Effector CD4-positive, alpha-beta T cell (primary cell): ENCODE data around the gene SLC9C2.
"Not testable (repeated sequence)": the region's sequence is repeated elsewhere in the genome, so short reads cannot be mapped to it uniquely, and the experiment has no call there.

Experiments
- DNase-seq: peaks from one replicate; pipeline ENCODE4 v3.0.0-alpha.2; 2020

The SLC9C2 gene

DNA sequence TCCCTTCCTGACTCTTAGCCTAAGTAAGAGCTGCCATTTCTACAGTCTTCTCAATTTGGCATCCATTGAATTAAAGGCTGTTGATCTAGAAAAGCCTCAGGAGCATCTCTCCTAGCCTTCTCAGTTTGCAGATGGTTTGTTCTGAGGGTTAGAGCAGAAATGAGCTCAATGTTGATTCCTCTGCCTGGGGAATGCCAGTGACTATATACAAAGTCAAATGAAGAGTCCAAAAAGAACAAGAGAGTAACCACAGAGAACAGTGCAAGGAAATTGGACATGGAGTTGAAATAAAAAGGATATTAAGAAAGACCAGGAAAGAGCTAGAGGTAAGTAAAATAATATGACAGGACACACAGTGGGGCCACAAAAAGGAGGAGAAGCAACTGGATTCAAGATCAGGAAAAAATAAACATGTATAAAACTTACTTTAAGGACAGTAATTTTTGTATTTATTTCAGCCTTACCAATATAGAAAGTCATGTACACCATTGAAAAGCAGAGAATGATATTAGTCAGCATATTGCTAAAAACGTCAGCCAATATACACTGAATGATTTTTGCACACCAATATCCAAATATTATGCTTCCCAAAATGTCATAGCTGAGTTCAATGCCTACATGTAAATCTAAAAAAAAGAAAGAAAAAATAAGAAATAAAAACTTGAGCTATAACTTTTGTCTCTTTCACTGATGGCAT is 21.3 kb downstream of the SLC9C2 start:
- DNase-seq, result no peak

DNA sequence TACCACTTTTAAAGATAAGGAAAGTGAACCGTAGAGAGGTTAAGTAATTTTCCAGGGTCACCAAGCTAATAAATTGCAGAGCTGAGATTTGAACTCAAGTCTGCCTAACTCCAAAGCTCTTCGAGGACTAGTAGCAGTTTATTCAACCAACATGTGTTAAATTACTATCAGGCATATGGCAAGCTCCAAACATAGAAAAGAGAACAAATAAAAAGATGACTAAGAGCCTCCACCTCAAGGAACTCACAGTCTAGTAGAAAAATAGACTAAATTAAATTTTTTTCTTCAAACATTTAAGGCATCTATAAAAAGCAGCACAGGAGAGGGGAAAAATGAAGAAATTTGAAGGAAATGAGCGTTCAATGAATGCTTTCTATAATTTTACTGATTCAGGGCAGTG is 22.2 kb downstream of the SLC9C2 start:
- DNase-seq, result no peak

DNA sequence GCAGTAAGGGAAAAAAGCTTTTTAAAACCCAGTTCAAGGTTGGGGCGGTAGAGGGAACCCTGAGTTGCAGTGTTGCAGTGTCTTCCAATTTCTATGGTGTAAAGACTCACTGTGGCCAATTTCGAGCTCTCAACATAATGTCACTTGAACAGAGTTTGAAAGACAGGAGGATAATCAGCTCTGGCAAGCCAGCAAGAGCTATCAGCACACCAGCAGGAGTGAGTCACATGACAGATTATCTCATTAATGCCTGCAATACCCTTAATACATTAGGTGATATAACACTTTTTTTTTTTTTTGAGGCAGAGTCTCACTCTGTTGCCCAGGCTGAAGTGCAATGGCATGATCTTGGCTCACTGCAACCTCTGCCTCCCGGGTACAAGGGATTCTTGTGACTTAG is 22.8 kb downstream of the SLC9C2 start:
- no peak for DNase-seq

DNA sequence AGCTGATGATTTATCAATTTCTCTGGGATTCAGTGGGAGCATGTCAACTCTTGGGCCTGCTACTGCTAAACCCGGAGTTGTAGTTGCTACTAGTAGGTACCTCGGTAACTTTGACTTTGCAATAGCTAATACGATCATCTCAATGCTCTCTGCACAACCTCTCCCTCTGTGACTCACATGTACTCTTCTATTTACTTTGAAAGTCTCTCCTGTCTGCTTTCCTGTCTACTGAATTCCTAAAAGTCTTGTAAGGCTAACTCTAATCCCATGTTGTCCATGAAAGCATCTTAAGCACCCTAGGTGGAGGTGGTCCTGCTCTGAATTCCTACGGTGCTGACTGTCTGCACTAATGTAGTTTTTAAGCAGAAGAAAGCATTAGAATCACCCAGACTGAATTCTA is 29.3 kb downstream of the SLC9C2 start:
- DNase-seq, result no peak

DNA sequence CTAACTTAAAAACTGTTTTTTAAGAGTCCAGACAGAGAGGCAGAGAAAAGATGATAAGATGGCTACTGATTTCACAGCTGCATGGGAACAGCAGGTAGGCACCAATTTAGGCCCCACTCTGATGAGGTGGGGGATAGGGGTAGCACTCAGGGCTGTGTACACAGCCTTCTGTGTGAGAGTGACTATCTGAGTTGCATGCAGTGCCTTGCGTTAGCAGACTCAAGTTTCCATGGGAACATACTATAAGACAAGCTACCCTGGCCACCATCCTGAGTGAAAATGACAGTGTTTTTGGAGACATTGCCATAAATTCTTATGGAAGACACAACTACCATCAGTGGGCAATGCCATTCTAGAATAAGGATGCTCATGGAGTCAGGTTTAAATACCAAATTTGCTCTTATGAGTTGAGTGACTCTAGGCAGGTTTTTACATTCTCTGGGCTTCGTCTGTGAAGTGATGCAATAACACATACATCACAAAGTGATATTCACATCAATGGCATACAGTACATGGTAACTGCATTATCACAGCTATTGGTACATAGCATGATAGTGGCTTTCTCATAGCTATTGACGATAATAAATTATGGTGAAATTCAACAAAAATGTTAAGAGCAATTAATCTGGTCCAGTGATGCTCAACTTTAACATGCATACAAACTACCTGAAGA is 30.5 kb downstream of the SLC9C2 start:
- no peak for DNase-seq

DNA sequence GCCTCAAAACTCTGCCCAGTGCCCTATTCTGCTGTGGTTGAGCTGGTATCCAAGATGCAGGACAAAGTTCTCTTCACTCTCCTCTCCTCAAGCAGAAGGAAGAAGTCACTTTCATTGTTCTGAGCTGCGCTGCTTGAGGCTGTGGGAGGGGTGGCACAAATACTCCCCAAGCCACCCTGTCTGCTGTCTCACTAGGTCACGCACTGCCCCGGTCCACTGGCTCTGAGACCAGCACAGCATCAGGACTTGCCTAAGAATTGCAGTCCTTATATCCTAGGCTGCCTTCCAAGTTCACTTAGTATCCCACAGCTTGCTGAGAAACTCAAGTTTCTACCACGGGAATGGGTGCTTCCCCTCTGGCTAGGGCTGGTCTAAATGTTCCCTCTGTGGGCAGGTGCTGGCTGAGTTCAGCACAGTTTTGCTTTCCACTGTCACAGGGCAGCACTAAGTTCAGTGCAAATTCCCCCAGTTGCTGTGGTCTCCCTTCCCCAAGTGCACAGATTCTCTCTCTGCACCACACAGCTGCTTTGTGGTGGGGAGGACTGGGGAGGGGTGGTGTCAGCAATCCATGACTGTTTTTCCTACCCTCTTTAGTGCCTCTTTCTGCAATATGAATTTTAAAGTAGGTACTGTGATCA is 32.4 kb downstream of the SLC9C2 start:
- no peak for DNase-seq

DNA sequence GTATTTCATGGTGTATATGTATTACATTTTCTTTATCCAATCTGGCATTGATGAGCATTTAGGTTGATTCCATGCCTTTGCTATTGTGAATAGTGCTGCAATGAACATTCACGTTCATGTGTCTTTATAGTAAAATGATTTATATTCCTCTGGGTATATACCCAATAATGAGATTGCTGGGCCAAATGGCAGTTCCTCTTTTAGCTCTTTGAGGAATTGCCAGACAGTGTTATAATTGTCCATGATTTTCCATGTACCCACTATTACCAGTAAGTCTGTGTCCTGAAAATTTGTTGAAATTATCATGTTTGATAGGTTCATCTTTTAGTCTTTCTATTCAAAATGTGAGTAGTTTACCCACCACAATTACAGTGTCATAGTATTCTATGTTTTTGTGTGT is 34.4 kb downstream of the SLC9C2 start:
- DNase-seq, result no peak

DNA sequence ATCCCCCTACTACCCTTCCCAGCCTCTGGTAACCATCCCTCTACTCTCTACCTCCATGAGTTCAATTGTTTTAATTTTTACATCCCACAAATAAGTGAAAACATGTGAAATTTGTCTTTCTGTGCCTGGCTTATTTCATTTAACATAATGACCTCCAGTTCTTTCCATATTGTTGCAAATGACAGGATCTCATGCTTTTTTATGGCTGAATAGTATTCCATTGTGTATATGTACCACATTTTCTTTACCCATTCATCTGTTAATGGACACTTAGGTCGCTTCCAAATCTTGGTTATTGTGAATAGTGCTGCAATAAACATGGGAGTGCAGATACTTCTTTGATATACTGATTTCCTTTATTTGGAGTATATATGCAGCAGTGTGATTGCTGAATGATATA is 39.0 kb downstream of the SLC9C2 start:
- not testable (repeated sequence) for DNase-seq

DNA sequence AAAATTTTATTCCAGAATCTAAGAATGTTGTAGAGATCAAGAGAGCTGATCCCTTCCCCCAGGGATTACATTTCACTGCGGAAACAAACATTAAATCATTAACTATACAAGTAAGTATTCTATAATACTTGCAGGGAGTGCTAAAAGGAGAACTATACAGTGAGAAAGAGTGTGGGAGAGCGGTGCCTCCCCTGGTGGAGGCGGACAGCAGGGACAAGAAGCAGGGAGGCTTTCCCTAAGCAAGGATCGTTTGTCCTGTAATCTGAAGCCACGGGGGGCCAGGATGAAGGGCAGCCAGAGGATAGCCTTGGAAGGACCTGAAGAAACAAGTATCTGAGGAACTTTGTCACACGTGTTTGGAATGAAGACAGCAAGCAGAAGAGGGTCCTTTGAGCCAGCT is 40.1 kb downstream of the SLC9C2 start:
- DNase-seq, result no peak

DNA sequence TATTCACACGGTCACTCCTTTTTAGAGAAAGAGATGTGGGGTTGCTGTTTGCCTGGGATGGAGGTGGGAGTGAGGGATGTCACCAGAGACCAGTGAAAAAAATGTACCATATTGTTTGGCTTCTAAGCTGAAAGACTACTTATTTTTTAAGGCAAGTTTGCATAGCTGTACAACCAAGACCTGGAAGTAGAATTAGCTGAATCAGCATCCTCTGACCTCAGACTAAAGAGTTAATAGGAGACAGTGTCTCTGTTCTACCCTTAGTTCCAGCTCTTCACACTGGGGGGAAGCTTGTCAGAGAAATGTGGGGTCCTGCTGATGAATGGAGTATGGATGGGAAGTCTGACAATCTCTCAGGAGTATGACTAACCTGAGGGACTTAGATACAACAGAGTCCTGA is 41.6 kb downstream of the SLC9C2 start:
- DNase-seq, result no peak

DNA sequence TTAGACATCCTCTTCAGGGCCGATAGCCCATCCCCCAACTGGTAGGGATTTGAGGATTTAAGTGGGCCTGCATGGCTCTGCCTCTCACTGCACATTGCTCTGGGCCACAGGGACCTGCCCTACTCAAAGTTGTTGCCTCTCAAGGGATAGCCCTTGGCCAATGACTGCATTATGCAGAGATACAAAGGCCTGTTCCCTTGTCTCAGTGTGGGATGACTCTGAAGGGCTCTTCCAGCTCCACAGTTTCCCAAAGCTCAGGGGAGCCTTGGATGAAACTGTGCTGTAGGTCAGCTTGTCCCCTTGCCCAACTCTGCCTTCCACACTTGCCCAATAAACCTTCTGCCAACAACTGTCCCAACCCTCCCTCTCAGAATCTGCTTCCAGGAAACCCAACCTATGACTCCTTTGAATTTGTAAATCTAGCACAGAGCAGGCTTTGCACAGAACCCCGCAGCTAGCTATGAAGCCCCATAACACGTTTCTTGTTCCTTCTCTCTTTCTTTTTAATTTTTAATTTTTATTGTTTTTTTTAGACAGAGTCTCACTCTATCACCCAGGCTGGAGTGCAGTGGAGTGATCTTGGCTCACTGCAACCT is 42.5 kb downstream of the SLC9C2 start:
- no peak for DNase-seq

DNA sequence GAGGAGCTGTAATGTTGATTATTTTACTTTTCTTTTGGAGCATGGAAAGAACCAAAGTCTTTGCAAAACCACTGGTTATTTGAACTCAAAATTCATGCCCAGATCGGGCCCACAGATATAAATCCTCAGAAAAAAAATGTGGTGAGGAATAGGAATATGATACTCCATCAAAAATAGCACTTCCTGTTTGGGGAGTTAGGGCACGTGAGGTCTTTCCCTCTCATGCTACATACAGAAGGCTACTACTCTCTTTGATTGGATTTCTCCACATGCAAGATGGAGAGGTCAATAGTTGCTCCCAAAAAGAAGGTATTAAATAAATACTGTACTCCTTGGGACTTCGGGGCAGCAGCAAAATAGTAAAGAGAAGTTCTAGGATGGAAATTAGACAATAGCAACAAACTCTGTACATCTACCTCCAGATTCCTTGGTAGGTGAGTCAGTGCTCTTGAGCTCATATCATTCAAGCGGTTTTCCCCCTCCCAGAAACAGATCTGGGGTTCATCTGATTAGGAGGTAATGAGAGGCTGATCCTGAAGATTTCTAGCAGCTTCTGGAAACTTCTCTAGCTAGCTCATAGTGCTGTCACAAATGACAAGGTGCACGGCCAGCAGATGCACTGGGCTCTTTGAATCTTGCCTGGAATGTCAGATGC is 47.1 kb downstream of the SLC9C2 start:
- DNase-seq, result no peak

DNA sequence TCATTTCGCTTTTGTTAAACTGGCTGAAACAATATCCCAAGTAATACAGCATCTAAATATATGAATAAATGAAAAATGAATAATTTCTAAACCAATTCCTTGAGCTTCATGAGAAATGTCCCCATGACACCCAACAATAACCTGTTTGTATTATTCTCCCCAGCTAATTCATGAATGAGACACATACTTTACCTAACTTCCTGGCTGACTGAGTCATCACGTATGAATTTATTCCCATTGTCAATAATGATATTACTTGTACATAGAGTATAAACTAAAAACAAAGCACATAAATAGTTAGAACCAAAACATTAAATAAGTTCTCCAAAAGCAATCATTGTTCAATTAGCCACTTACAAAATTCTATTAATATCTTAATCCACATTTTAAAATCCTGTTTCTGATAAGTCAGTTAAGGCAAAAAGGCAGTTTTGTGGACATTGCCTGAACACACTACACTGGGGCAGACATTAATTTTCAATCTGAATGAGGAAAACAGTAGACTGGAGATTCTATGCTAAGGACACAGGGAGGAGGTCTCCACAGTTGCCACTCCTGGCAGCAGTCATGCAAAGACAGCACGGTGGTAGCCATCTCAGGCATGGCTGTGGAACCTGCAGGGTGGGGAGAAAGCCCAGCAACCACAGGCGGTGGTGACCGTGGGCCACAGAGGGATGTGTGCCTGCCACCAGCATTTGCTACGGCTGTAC is 48.2 kb downstream of the SLC9C2 start:
- DNase-seq, result no peak

DNA sequence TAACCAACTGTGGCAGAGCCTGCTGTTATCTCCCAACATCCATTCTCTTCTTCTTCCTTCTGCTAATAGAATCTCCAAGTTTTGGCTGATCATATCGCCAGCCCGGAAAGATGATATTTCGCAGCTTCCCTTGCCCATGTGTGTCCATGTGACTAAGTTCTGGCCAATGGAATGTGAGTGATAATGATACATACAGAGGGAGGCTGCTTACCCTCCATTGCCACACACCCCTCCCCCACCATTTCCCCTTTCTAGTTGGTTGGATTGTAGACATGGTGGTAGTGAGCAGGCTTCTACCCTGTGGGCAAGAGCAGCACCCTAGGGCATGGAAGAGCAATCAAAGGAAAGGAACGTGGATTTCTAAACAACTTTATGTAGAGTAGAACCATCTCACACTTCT is 48.8 kb downstream of the SLC9C2 start:
- no peak for DNase-seq

DNA sequence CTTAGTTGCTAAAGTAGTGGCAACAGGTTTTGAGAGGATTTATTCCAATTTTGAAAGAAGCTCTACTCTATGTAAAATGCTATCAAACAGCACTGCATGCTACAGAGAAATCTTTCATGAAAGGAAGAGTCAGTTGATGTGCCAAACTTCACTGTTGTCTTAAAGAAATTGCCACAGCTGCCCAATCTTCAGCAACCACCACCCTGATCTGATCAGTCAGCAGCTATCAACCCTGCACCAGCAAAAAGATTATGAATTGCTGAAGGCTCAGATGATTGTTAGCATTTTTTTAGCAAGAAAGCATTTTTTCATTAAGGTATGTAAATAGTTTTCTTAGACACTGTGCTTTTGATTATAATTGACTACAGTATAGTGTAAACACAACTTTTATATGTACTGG is 49.6 kb downstream of the SLC9C2 start:
- no peak for DNase-seq

DNA sequence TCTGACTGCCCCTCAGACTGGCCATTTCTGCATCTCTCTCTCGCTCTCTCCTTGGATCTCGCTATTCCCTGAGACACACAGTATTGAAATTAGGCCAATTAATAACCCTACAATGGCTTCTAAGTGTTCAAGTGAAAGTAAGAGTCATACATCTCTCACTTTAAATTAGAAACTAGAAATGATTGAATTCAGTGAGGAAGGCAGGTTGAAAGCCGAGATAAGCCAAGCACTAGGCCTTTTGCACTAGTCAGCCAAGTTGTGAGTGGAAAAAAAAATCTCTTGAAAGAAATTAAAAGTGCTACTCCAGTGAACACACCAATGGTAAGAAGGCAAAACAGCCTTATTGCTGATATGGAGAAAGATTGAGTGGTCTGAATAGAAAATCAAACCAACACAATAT is 51.2 kb downstream of the SLC9C2 start:
- no peak for DNase-seq

DNA sequence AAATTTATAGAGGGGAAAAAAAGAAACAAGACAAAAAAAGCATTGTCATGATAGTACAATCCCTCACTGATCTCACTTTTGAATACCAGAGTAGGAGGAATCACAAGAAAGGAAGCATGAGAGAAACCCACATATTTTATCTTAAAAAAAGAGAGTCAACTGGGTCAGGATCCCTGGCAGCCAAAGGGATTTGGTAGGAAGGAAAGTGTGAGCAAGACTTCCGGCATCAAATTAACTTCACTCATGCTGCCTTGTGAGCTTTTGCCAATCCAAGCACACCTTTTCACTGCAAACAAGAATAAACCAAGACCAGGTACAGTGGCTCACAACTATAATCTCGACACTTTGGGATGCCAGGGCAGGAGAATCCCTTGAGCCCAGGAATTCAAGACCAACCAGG is 53.1 kb downstream of the SLC9C2 start:
- no peak for DNase-seq

DNA sequence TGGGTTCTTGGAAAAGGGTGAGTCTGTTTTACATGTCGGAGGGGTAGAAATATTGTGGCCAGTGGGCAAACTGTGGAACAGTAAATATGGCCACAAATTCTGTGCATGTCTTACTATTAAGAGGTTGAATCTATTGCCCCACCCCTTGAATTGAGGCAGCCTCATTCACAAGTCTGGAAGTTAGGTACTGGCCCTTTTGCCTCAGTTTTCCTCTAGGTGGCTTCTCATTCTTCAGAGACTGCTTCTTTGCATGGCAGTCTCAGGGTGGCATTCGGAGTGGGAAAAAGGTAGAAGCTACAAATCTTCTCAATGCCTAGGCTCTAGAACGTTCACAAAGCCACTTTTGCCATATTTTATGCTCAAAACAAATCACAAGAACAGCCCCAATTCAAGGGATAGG is 57.2 kb downstream of the SLC9C2 start:
- DNase-seq, result no peak

DNA sequence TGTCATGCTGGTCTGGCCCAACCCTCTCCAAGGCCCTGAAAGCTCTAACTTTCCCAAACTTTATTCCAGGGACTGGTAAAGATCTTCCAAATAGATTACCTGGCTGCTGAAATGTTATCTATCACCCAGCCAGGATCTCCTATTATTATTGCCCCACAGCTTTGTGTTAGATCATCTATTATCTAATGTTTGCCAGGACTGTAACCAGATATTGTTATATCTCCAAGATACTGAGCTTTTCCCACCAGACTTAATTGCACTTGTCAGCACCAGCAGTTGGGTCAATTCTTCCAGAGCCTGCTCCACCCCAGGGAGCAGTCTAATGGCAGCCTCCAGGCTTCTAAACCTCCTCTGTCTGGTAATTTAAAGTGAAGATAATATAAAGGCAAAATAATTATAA is 66.6 kb downstream of the SLC9C2 start:
- DNase-seq, result no peak

DNA sequence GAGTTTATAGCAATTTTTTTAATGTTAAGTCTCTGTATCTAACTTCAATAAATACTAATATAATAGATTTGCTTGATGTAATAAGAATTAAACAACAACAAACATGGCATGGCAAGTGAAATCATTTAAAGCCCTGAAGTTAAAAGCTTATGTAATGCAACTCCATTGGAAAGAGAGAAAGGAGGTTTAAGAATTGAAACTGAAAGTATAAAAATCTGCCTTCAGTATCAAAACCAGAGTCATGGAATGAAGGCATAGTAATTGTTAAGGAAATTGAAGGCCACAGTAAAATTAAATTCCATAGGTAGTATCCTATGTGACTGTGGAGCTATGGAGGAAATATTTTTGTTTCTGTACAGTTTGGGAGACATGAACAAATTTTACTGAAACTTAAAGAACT is 70.6 kb downstream of the SLC9C2 start:
- DNase-seq, result no peak

DNA sequence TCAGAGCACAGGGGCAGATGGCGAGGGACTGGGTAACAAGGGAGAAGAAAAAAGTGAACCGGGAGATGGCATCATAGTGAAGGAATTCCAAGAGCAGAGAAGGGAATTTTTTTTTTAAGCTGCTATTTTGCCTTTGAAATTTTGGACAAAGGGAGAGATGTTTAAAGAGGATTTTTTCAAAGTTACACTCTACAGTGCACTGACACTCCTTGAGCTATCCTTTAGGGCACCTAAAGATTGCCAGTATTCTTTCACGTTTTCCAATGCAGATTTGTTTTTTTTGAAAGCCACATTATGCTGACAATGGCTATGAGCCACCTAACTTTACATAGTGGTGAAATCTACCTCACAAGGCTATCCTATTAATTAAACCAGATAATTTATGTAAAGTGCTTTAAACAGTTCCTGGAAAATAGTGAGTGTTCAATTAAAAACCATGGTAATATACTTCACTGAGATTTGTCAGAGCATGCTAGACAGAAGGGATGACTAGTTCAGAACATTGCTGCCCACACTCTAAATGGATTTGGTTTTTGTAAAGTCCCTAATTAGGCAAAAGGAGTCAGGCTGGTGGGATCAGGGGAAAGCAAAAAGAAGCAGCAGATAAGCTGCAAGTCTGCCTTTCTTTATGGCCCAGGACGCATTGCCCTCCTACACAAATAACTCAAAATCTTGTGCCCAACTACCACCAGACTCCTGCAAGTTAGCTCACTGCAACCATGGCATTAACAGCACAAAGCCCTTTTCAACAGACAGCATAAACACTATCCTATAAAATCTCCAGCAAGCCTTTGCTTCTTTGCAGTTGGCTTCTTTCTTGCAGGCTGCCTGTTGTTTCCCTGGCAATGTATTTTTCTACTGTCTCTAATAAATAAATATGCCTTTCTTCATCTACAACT is 71.8 kb downstream of the SLC9C2 start:
- DNase-seq, result no peak

DNA sequence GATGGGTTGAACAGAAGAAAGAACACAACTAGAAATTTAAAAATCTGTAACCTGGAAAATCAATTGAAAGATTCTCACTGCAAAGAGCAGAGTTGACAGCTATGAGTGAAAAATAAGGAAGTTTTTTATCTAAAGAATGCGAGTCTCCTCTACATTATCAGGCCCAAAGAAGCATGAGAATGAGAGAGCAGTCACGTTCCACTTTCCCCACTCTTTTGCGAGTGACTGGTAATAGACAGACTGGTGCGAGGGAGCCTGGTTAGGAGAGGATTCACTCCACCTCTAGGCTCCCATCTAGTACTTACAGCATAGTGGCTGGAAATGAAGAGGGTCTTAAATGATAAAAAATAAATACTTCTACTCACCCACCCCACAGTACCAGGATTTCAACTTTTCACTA is 73.8 kb downstream of the SLC9C2 start:
- DNase-seq, result no peak
